Fibroblast of skin of back (primary cell): ENCODE results near the gene CENPE.
A peak's percentile ranks its signal among the peaks of the same experiment; 100 is the strongest.

Experiments
- DNase-seq: peaks from one replicate; pipeline ENCODE4 v3.0.0-alpha.2; 2013

Gene CENPE

DNA sequence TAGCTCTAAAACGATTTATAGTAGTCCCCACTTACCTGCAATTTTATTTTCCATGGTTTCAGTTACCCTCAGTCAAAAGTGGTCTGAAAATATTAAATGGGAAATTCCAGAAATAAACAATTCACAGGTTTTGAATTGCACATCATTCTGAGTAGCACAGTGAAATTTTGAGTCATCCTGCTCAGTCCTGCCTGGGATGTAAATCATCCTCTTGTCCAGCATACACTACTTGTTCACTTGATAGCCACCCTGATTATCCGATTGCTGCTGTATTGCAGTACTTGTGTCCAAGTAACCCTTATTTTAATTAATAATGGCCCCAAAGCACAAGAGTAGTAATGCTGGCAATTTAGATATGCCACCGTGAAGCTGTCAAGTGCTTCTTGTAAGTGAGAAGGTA is 75.0 kb downstream of the CENPE start:
- no peak for DNase-seq

DNA sequence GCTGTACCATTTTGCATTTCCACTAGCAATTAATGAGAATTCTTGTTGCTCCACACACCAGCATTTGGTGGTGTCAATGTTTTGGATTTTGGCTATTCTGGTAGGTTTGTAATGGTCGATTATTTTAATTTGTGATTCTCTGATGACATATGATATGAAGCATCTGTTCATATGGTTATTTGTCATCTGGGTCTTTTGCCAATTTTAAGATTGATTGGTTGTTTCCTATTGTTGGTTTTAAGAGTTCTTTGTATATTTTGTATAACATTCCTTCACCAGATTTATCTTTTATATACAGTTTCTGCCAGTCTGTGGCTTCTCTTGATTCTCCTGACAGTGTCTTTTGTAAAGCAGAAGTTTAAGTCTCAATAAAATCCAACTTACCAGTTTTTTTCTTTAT is 80.0 kb downstream of the CENPE start:
- DNase-seq, result no peak

DNA sequence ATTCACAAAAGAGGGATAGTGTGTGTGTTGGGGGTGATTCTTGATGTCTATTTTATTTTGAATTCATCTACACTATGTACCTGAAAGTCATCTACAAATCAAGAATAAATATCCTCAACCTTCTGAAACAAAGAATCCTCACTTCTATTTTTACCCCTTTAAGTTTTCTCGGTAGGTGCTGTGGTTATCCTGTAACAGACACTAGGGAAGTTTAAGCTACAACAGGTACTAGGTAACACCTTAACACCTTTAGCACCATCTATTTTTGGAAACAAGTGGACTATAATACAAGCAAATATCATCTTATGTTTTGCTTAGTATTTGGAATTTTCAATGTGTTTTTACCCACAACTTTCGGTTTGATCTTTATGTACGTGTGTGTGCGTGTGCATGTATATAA is 86.5 kb downstream of the CENPE start:
- no peak for DNase-seq

DNA sequence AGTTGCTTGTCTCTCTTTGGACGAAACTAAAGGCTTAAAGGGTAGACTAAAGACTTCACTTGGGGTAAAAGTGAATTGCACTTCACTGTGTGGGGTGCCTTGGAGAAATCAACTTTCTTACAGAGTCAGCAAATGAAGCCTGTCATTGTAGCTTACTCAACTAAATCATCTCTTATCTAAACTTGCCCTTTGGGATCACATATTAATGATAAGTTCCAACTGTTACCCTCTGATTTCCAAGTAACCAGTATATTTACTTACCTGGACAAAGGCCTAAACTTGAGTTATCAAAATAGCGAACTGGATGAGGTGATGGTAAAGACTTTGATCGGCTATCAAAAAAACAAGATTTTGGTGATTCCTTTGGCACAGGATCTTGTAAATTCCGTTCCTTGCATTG is 89.6 kb downstream of the CENPE start:
- DNase-seq, result no peak

DNA sequence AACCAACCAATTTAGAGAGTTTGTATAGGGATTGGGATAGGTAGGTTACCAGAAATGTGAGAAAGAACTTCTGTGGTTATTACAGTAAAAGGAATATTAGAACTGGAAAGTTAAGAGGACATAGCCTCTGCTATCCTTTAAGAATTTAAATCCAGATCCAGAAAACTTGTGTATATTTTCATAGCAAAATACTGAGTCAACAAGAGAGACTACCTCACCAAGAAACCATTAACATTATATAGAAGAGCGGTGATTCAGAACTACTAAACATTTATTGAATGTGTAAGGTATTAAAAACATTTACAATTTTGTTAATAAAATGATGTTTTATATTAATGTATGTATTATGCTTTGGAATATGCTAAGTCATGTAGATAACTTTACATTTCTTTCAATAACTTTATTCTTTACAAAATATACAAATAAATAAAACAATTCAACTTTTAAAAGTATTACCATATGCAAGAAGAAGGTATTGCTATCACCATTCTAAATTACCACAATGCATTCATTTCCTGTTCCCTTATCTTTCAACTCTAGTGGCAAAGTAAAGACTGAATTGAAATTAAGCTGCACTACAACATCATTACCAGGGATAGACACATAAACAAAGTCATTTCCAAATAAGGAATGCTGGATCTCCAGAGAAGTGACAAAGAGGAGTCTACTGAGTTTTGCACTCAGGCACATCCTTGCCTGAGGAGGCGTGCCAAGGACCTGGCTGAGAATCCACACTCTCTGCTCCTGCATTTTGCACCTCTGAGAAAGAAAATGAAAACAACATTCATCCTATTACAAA is 92.4 kb downstream of the CENPE start:
- peak; percentile 34 for DNase-seq

DNA sequence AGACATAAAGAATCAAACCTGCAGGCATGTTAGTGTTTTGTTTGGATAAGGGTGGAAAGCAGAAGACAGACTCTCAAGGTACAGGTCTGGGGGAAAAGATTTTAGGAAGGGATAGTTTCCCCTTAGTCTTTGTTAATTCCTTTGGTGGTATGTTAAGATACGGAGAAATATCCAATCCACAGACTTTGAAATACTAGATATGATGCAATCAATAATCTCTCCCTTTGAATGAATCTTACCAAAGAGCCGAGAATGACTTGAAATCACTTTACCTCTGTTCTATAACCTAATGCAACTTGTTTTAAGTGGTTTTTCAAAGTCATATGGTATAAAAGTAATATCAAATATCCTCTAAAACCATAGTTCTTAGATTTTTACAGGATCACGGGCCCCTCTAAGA is 93.3 kb downstream of the CENPE start:
- DNase-seq, result no peak

DNA sequence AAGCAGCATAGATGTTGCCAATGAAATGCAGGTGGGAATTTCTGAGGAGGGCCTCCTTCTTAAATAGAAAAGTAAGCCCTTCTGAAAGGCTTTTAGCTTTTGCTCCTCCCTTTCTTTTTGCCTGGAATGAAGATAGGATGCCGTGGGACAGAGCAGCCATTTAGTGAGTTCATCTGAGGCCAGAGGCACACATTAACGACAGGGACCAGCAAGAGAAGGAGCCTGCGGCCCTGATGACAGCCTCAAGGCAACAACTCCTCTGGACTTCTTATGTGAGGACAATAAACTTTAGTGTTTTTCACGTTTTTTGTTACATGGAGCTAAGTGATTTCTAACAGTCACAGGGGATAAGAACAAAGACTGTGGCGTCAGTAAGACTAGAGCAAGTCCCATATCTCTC is 97.5 kb downstream of the CENPE start:
- DNase-seq, result no peak

DNA sequence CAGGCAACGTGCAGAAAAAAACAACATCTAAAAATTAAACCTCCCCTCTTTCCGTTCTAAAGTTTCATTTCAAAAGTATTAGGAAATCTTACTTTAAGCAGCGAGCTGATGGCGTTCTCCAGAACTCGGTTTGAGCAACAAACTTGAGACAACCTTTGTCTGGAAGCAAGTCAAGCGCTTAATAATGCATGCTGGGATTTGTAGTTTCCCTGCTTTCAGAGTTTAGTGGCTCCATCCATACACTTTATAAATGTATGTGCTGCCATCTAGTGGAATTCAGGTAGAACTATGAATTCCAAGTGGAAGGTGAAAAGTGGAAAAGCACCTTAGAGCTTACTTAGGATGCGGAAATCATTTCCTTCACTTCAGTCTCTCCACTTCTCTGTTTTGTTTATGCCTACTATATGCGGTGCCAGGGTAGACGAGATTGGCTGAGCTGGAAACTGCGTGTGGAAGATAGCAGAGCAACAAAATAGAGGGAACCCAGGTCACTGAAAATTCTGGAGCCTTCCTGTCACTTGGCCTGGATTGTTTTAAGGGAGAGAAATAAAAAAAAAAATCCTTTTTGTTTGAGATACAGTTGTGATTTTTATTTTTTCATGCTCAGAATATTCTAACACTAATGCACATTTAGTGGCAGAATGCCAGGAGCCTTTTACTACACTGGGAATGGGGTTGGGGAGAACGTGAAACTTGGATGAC is 98.3 kb downstream of the CENPE start, which contains the start of gene BDH2:
TSS of gene BDH2 (minus strand) at position 144 of the 702 bp plus-strand sequence. CDS start 3,580 bp downstream, outside the sequence.
- peak; percentile 91 for DNase-seq

DNA sequence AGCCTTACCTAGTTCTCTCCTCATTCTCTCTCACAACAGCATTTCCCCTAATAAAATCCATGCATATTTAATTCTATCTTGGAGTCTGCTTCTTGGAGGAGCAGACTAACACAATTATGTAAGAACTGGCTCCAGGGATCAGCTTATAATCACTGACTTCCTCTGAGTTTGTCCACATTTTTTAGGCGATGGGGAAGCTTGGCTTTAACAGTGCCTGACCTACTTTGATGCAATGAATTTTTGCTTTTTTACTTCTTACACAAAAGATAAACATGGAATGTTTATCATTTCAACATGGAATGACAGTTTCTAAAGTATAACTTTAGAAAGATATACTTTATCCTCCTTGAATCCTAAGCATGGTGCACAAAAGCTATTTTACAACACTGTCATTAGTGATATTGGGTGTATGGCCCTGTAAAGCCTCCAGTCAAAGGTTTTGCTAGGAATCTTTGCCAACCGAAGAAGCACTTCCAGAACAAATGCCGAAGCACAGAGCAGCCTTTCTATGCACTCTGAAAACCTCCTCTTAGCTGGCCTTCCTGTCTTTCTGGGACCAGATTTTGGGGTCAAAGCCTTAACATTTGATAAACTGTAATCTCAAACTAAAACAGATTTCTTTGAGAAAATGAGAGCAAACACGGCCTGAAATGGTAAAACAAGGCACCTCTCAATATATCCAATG is 99.2 kb downstream of the CENPE start:
- no peak for DNase-seq

DNA sequence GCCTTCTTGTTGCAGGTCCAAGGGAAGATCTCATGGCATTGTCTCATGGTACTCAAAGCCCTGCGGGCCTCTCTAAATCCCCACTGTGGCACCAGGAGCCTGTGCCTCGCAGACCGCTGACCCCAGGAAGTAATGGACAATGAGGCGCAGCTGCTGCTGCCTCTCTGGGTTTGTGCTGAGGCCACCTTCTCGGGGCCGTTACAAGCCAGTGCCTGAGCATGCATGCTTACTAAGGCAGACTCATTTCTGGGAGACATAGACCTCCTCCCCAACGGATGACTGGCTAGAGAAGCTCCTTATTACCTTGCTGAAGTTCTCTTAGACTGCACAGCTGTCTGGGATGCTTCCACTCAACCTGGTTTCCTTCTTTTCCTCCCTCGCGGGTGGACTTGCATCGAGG is 99.8 kb downstream of the CENPE start:
- no peak for DNase-seq

DNA sequence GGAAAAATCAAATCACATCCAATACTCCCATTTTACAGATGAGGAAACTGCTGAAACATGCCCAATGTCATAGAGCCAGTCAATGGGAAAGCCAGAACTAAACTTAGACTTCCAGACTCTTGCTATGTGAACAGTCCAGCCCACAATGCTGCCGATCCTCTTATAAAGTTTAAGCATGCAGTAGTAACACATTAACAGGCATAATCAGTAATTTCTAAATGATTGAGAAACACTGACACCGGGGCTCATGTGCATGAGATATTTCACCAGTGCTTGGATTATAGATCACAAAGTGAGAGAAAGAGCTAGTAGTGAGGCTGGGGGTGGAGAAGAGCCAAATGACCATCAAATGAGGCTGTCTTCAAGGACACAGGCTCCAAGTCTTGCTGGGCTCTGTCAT is 101.0 kb downstream of the CENPE start:
- DNase-seq, result no peak

DNA sequence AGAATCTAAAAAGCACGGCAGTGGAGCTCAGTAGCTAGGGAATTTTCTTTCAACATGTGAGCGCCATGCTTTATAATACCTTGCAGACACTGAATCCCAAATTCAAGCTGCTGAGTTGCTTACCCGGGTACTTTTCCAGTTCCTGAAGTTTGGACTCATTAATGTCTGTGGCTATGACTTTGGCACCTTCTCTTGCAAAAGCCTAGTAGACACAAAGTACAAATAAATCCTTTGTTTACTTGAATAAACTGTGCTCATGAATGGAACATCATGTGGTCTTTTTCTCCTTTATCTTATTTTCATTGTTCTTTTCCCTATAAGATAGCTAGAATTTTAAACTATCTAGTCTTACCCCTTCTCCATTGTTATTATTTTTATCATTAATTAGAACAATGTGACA is 103.1 kb downstream of the CENPE start:
- DNase-seq, result no peak

DNA sequence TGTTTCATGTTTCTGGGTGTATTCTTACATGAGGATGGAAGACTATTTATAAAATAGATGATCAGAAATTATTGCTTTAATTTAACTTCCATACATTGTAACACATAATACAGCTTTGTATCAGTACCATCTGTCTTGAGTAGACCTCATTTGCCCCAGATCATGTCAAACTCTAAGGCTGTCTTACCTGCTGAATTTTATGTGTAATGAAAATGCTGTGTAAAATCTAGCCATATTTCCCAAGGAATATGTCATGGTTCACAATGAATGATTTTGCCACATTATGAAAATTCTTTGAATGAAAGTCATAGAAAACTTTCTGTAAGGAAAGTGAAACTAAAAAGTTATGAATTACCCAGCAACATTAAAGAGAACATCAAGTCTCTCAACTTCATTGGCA is 105.9 kb downstream of the CENPE start:
- no peak for DNase-seq

DNA sequence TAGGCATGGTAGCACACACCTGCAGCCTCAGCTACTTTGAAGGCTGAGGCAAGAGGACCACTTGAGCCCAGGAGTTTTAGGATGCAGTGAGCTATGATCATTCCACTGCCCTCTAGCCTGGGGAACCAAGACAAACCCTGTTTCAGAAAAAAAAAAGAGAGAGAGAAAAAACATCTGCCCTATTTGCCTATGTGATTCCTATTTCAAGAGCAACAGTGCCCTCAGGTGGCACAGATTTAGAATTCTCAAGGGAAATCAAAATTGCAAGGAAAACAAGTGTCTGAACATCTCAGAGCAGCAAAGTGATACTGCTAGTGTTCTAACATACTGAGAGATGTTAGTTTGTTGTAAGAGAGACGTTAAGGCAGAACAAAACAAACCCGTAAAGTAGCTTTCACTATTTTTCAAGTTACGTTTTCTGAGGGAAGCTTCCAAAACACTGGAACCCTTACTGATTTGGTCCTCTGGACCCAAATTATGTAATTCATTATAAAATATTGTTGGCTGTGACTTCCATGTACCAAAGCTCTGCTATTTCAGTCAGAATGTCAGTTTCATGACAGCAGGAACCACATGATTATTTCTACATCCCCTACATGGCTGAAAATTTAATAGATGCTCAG is 106.4 kb downstream of the CENPE start:
- DNase-seq, result peak; percentile 67

DNA sequence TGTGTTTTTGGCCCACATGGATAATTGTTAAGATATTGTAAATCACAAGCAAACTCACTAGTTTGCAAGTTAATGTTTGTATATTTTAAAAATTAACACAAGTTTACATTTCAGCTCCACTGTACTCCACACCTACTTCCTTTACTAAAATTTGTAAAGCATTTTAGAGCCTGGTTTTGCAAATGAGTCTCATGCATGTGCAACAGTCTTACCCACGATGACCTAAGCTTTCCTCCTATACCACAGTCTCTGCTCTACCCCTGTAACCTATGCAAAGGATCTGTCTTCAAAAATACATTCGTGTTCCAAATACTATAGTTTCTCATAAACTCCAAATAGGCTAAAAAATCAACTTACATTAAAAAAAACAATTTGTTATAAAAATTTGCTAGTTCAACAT is 108.7 kb downstream of the CENPE start:
- no peak for DNase-seq

DNA sequence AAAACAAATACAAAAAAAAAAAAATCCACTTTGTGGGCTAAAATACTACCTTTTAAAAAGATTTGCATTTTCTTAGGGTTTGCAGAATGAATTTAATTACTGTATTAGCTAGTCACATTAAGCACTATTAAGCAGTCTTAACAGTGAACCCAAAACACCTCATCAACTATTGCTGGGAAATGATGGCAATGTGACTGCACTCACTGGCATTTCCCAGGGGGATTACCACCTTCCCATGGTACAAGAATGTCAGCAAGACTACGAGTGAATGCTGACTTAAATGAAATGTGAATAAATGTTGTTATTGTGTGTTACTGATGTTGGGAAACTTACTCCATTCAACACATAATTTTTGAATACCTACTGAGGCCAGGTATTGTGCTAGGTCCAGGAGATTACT is 111.6 kb downstream of the CENPE start:
- no peak for DNase-seq

DNA sequence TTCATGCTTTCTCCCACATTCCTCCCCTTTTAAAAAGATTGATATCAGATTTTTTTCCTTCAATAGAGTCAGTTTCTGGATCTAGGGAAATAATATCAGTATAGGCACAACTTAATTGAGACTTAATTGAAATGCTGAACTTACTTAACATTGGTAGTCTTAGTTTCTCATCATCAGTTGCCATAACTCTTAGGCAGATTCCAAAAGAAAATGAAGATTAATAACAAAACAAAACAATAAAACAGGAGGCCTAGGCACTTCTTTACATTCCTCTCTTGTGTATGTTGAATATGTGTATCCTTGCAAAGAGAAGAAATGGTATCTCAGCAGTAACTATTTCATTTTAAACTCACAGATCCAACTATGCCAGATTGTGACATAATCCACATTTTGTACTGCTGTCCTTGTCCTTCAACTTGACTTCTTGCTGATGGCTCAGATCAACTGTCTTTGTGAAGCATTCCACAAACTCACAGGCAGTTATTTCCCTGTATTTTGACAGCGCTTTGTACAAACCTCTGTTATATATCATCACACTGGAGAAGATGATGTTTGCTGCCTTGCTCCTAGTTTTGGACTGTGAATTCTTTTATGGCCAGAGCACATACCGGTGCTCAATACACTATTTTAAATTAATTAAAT is 112.5 kb downstream of the CENPE start:
- no peak for DNase-seq

DNA sequence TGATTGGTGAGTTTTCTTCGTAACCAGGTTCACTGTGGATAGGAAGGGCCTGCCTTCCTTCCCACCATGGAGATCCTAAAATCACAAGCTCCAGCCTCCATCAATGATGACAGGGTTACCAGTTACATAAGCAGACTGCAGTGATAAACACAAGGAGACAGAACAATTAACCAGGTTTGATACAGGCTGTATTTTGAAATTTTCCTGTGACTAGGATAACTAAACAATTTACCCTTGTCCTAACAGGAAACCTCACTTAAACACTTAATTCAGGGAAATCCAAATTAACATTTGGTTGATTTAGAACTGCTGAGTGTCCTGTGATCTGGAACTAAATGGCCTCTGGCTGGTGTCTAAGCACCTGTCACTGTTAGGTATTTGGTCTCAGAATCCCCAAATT is 118.5 kb downstream of the CENPE start:
- DNase-seq, result no peak

DNA sequence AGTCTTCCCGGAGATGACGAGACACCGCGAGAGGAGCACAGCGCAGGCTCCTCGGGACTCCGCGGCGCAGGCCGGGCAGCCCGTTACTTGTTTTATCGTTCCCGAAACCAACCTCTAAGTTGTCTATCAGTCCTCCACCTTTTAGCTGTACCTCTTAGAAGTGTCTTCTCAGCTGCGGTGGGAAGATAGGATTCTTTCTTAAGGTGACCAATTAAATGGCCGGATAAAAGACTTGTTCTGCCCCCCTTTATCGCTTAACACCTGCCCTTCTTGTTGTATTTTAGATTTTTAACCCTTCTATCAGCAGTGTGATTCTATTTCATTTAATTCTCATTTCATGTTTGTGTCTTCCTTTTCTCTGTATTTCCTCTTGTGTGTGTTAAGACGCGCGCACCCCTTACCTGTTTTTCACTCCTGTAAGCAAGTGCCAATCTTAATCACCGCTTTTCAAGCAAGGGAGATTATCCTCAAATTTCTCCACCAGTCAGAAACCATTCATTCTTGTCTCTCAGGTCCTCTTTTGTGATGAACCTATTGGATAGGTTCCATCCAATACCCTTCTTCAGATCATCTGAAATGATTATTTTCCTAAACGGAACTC is 121.3 kb downstream of the CENPE start, which contains the start of gene SLC9B2:
TSS of gene SLC9B2 (minus strand) at position 15 of the 601 bp plus-strand sequence. CDS start 9,211 bp downstream, outside the sequence.
- DNase-seq, result no peak

DNA sequence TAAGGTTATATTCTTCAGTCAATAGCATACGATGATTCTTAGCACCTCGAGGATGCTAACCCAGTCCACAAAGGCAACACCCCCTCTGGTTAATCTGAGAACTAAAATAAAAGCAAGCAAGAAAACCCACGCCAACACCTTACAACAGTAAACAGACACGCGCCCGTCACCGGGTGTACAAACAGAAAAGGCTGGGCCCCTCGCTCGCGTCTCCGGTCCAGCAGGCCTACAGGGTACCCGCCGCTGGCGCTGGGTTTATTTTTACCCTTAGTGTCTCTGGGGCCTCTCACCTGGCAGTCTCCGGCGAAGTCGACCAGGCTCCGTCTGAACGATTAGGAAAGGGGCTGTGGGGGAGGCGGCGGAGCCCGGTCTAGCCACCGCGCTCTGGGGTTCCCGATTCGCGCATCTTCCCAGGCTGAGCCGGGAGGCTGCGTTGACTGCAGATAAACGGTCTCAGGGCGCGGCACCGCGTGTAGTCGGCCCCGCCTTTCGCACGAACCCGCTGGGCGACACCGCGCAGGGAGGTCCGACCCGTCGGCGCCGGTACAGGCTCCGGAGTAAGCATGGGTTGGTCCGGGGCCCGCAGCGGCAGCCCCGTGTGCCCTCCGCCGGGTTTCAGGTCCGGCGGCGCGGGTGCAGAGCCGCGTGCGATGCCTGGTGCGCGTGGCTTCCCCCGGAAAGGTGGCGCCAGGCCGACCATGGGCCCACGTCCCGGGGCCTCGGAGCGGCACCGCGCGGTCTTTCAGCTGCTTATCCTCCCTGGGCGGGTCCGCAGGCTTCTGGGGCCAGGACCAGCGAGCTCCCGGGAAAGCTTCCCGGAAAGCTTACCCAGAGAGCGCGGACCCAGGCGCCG is 122.0 kb downstream of the CENPE start:
- DNase-seq, result peak; percentile 76

DNA sequence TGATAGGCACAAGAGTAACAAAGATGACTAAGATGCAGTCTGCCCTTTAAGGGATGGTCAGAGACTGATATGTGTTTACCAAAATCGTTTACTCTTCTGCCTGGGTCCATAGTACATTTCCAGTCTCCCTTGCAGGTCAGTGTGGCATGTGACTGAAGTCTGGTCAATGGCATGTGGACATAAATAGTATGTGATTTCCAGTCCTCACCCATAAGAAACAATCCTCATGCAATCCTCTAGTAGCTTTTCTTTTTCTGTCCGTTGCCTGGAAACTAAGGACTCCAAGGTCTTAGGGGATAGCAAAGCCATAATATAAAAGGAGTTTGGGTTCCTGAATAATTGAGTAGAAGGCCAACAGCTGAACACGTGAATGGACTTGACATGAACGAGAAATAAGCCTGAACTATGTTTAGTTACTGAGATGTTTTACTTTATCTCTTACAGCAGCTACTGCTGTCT is 122.7 kb downstream of the CENPE start:
- DNase-seq, result no peak
